ENCODE data around the gene NMNAT3. TPM values are rescaled to one million over a fixed set of nuclear protein-coding genes. Genes with fewer than 3 reads are reported as not detected.

Gene NMNAT3
- total and polyA plus RNA-seq, 2 experiments from 2014 or later = 8.3 to 9.2 TPM

GRCh38 chr3:139668332-139668731 lies 9.4 kb downstream of the NMNAT3 start:
- Histone ChIP-seq H3K4me2 (peak overlapping the region; percentile 14), H2AFZ (no peak overlapping the region), H3K36me3 (ENCODE audit: insufficient read depth) (no peaks in the 10 kb centered on the region), H3K79me2 (replicated peaks; ENCODE audit: insufficient read depth) (no peaks in the 10 kb centered on the region), H3K4me3 (no peak overlapping the region), H3K9me2 (ENCODE audit: insufficient read depth) (peaks cover 5% of the 10 kb centered on the region), H3K27me3 (ENCODE audit: insufficient read depth) (no peaks in the 10 kb centered on the region), H4K20me1 (replicated peaks; ENCODE audit: insufficient read depth) (no peaks in the 10 kb centered on the region), H3K4me1 (ENCODE audit: insufficient read depth) (peaks cover 38% of the 10 kb centered on the region), H3K27ac (ENCODE audit: low read depth) (no peak overlapping the region; the same call in 1 of the 2 replicates), H3F3A (replicated peaks; ENCODE audit: low read depth) (no peaks in the 10 kb centered on the region)
- Mint-ChIP-seq H3K4me1 (peaks cover 30% of the 10 kb centered on the region), H3K4me3 (no peak overlapping the region), H3K9me3 (no peaks in the 10 kb centered on the region), H3K36me3 (ENCODE audit: low read depth) (no peaks in the 10 kb centered on the region), H3K27me3 (ENCODE audit: insufficient read depth, low read depth, poor library complexity) (no peaks in the 10 kb centered on the region), H3K27ac (peak overlapping the region; percentile 56)
- ATAC-seq (peak; percentile 64), DNase-seq (ENCODE audit: low spot score) (peak; percentile 26)
- TF ChIP-seq JUNB (IDR thresholded peaks at IDR 0.05; ENCODE audit: unreplicated experiment) (no peak), ETS1 (IDR thresholded peaks at IDR 0.05) (no peak), EZH2phosphoT487 (IDR thresholded peaks at IDR 0.05; ENCODE audit: unreplicated experiment) (no peak), ZNF114 (CRISPR knock-in tag; IDR thresholded peaks at IDR 0.05) (no peak), NANOG (IDR thresholded peaks at IDR 0.05; ENCODE audit: borderline replicate concordance) (peak; percentile 75), ZNF462 (CRISPR knock-in tag; IDR thresholded peaks at IDR 0.05) (peak; percentile 84; the same call in 1 of the 2 replicates), REST (IDR thresholded peaks at IDR 0.05; ENCODE audit: unreplicated experiment) (no peak), CTCF (conservative IDR thresholded peaks at IDR 0.05; ENCODE audit: low read depth in 2 of 2) (no peak), STAT1 (IDR thresholded peaks at IDR 0.05; ENCODE audit: unreplicated experiment) (no peak), ZNF331 (CRISPR knock-in tag; IDR thresholded peaks at IDR 0.05; ENCODE audit: low read depth) (no peak), EZH2 (IDR thresholded peaks at IDR 0.05; ENCODE audit: low read depth, unreplicated experiment) (no peak), POLR2AphosphoS5 (IDR thresholded peaks at IDR 0.05; ENCODE audit: low read depth) (no peak)

All from GM23338 (cell line).